ENCODE data around the gene NUP98. TPM values are rescaled to one million over a fixed set of nuclear protein-coding genes. Genes with fewer than 3 reads are reported as not detected.
"Not testable (repeated sequence)": the region's sequence is repeated elsewhere in the genome, so short reads cannot be mapped to it uniquely, and the experiment has no call there.

The NUP98 gene
- total RNA-seq, 1 donor from 2014 or later = 40.4 TPM

DNA sequence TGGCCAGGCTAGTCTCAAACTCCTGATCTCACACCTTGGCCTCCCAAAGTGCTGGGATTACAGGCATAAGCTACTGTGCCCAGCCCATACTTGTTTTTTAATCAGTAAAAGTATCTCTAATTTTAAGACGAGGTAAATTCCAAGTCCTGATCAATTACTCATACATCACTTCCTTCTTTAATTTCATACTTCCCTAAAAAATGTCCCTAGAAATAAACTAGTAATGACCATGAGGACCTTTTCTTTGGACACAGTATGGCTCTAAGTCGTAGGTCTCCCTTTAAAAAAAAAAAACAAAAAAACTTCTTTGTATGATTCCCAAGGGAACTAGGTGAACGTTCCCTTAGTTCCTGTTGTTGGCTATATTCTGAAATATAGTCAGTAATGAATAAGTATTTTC lies 29.8 kb downstream of the NUP98 start:
- DNase-seq (ENCODE audit: missing footprints) (no peak), ATAC-seq (no peak)
- intact Hi-C loops (cut with DNase I) = no loop called here

DNA sequence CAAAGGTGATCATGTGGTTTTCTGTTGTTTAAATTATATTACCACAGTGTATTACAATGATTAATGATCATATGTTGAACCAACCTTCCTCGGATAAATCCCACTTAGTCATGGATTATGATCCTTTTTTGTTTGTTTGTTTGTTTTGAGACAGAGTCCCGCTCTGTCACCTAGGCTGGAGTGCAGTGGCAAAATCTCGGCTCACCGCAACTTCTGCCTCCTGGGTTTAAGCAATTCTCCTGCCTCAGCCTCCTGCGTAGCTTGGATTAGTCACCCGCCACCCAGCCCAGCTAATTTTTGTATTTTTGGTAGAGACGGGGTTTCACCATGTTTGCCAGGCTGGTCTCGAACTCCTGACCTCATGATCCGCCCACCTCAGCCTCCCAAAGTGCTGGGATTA lies 30.5 kb downstream of the NUP98 start:
- ATAC-seq; DNase-seq (ENCODE audit: missing footprints); intact Hi-C loops (cut with DNase I): not testable (repeated sequence)

DNA sequence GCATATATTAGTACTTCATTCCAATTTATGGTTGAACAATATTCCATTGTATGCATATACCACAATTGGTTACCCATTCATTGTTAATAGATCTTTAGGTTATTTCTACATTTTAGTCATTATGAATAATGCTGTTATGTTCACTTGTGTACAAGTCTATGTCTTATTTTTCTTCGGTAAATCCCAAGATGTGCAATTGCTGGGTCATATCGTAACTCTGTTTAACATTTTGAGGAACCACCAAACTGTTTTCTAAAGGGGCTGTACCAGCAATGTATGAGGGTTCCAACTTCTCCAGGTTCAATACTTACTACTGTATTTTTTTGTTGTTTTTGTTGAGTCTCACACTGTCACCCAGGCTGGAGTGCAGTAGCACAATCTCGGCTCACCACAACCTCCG lies 33.1 kb downstream of the NUP98 start:
- intact Hi-C loops (cut with DNase I) = no loop called here
- no peak for ATAC-seq
- DNase-seq (ENCODE audit: missing footprints) = no peak

DNA sequence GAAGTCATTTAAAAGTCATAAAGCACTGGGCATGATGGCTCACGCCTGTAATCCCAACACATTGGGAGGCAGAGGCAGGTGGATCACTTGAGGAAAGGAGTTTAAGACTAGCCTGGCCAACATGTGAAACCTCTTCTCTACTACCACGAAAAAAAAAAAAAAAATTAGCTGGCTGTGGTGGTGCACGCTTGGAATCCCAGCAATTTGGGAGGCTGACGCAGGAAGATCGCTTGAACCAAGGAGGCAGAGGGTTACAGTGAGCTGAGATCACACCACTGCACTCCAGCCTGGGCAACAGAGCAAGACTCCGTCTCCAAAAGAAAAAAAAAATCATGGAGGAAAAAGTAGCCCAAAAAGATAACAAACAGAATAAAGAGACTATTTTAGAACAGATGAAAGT lies 42.2 kb downstream of the NUP98 start:
- intact Hi-C loops (cut with DNase I) = no loop called here
- DNase-seq (ENCODE audit: missing footprints) (no peak), ATAC-seq (no peak)

DNA sequence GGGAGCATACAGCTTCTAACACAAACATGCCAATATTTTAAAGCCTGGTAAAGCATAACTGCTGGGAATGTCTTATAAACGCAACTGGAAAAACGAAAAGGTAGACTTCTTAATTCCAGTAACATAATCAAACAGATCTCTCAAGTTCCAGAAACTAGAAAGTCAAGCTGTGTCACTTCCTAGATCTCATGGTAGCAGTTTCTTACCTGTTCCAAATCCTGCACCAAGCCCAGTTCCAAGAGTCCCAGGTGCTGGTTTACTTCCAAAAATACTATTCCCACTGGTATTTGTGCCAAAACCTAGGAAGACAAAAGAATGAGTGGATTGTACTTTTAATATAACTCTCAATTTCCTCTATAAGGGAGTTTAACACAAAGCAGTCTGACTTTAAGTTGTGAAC lies 44.2 kb downstream of the NUP98 start:
- ATAC-seq = no peak
- intact Hi-C loops (cut with DNase I) = no loop called here

DNA sequence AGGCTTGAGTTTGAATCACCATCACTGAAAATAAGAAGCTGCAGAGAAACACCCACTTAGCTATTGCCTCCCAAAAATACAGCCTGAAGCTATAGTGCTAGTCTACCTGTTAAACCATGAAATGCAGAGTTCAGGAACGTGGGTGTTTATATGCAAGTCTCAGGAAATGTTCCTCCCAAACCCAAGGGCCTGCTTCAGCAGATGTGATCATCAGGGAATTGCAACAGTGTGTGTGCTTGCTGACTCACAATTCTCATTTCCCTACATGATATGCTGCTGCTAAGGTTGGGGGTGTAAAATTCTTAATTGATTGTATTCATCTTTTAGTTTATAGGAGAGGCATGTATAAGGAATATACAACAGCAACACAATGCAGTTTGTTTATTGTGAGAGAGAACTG lies 49.6 kb downstream of the NUP98 start:
- ATAC-seq (no peak), DNase-seq (ENCODE audit: missing footprints) (no peak)
- intact Hi-C loops (cut with DNase I) = no loop called here

More for the DNA sequence above, 44.2 kb downstream of the NUP98 start:
- no peak for DNase-seq (ENCODE audit: missing footprints)

DNA sequence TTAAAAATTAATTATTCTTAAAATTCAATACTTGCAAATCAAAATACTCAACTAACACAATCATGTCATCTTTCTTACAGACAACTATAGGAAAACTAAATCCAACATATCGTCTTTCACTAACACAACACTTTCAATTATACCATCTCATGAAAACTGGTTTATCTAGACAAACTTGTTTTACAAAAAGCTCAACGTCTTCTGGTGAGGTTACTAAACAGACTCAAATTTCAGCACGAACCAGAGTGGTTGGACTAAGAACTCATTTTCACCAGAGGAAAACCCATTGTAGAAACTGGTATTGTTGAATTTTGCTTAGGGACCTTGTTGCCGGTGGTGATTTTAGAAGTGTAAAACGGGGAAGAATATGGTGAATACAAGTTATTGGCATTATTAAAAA lies 52.2 kb downstream of the NUP98 start:
- intact Hi-C loops (cut with DNase I) = no loop called here
- DNase-seq (ENCODE audit: missing footprints) = no peak

DNA sequence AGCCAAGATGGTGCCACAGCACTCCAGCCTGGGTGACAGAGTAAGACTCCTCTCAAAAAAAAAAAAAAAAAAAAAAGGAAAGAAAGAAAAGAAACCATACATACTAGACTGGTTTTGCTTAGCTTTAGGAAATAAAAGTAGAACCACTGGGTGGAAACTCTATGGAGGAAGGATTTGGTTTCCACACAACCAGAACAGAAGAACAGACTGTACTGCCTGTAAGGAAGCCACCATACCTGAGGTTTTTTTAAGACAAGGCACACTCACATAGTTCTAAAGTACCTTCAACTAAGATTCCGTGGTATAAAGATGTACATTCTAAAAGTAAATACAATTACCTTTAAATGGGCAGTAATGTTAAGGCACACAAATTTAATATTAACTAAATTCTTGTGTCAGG lies 58.6 kb downstream of the NUP98 start:
- DNase-seq (ENCODE audit: missing footprints) (no peak), ATAC-seq (no peak)
- intact Hi-C loops (cut with DNase I) = no loop called here

More for the DNA sequence above, 52.2 kb downstream of the NUP98 start:
- ATAC-seq = no peak

DNA sequence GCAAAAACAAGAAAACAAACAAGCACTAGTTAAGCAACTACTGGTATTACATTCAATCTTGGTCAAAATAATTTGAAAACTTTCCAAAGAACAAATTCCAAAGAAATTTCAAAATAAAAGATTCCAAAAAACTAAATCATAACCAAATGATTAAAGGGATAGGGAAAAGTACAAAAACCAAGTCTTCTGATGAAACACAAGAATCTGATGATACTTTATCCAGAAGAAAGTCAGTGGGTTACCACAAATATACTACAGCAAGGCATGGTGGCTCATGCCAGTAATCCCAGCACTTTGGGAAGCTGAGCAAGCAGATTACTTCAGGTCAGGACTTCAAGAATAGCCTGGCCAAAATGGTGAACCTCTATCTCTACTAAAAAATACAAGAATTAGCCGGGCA lies 59.1 kb downstream of the NUP98 start:
- ATAC-seq (no peak), DNase-seq (ENCODE audit: missing footprints) (no peak)
- intact Hi-C loops (cut with DNase I) = no loop called here

DNA sequence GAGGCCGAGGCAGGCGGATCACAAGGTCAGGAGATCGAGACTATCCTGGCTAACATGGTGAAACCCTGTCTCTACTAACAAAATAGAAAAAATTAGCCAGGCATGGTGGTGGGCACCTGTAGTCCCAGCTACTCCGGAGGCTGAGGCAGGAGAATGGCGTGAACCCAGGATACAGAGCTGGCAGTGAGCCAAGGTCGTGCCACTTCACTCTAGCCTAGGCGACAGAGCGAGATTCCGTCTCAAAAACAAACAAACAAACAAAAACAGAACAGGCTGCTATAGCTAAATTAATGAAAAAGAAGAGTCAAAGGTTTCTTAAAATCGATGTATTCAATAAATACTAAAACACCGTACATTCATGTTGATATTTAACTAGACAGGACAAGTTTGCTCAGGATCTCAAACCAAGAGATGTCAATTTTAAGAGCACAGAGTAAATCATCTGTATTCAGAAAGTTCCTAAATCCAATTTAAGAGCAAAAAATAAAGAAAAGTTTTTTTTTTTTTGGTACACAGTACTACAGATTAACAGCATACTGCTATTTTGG lies 59.9 kb downstream of the NUP98 start:
- intact Hi-C loops (cut with DNase I) = no loop called here
- no peak for ATAC-seq
- no peak for DNase-seq (ENCODE audit: missing footprints)

DNA sequence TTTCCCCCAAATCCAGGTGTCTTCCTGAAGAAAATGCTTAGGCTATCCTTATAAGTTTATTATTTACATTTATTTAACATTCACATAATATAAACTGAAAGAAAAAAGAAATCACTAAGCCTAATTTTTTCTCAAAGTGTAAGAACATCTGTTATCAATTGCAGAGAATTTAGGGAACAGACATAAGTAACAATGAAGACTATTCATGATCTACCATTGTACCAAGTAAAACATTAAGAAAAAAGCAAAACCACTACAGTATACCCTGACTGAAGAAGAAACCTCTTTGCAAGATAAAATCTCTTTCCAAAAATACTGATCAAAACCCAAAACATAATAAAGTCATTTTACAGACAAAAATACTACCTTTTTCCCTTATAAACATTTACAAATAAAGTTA lies 60.5 kb downstream of the NUP98 start:
- no peak for ATAC-seq
- intact Hi-C loops (cut with DNase I) = no loop called here
- DNase-seq (ENCODE audit: missing footprints) = no peak

DNA sequence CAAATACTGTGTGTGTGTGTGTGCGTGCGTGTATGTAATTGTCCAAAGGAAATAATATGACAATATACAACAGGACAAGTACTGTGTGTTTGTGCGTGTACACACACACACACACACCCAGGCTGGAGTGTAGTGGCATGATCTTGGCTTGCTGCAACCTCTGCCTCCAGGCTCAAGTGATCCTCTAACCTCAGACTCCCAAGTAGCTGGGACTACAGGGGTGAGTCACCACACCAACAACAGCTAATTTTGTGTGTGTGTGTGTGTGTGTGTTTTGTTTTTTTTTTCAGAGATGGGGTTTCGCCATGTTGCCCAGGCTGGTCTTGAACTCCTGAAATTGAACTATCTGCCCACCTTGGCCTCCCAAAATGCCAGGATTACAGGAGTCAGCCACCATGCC lies 61.5 kb downstream of the NUP98 start:
- ATAC-seq (no peak), DNase-seq (ENCODE audit: missing footprints) (no peak)
- intact Hi-C loops (cut with DNase I) = no loop called here

DNA sequence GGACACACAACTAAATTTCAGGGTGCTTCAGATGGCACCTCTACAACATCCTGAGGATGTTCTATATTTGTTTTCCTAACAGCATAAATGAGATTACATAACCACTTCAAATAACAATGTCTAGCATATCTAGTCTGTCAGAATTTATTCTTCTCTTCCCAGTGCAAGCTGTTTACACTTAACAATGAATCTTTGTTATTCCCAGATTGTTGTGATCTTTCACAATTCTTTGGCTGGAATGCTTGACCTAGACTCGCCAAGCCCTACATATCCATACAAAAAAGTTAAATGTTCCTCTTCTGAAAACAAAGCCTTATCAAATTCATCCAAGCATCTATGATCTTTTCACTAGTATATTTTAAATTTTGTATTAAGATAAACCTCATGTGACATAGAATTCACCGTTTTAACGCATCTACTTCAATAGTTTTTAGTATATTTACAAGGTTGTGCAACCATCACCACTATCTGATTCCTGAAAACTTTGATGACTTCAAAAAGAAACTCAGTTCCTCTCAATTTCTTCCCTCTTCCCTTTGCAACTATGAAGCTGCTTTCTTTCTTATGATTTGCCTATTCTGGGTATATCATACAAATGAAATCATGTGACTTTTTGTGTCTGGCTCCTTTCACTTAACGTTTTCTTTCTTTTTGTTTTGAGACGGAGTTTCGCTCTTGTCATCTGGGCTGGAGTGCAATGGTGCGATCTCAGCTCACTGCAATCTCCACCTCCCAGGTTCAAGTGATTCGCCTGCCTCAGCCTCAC lies 64.5 kb downstream of the NUP98 start:
- ATAC-seq (no peak), DNase-seq (ENCODE audit: missing footprints) (no peak)
- intact Hi-C loops (cut with DNase I) = no loop called here

DNA sequence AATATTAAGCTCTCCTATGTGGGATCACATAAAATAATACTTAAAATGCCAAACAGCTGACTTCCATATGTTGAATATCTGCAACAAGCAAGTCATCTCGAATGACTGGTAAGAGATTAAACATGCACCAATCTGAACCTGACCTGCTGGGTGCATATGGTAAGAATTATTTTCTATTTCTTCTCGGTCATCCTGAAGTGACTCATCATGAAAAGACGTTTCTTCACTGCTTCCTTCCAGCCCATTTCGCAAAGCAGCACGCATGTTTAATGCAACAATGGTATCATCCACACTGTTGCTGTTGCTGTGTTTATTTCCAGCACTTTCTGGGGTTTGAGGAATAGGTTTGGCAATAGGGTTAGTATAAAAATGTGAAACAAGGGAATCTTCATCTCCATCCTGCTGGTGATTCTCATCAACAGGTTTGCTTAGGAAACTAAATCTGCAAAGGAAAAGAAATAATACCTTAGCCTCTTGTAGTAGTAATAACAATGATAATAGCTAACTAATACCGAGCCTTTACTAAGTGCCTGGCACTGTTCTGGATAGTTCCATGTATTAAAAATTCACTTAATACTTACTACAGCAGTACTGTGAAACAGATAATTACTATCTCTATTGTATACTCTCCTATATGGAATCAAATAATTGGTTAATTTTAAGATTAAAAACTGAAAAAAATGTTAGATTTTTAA lies 74.2 kb downstream of the NUP98 start:
- intact Hi-C loops (cut with DNase I) = no loop called here
- ATAC-seq (no peak), DNase-seq (ENCODE audit: missing footprints) (no peak)

DNA sequence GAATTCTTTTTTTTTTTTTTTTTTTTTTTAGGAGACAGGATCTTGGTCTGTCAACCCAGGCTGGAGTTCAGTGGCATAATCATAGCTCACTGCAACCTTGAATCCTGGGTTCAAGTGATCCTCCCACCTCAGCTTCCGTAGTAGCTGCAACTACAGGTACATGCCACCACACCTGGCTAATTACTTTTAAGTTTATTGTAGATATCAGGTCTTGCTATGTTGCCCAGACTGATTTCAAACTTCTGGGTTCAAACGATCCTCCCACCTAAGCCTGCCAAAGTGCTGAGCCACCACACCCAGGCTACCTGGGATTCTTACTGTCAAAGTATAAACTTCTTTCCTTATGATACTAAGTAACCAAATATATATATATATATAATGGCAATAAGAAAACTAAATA lies 75.3 kb downstream of the NUP98 start:
- intact Hi-C loops (cut with DNase I) = no loop called here
- ATAC-seq (no peak), DNase-seq (ENCODE audit: missing footprints) (no peak)

DNA sequence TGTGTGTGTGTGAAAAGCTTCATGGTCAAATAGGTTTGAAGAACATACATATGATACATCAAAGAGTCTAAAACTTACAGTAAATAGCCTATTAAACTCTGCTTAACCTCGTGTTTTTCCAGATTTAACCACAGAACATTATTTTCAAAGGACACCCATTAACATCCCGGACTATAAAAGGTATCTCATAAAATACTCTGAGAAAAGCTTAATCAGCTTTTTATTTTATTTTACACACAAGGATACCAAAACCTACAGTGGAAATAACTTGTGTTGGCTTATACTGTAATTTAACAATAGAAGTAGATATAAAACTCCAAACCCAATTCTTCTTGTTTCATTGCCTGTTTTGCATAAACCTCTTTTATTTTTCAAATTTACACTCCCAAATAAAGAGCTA lies 76.4 kb downstream of the NUP98 start:
- ATAC-seq (no peak), DNase-seq (ENCODE audit: missing footprints) (no peak)
- intact Hi-C loops (cut with DNase I) = no loop called here

DNA sequence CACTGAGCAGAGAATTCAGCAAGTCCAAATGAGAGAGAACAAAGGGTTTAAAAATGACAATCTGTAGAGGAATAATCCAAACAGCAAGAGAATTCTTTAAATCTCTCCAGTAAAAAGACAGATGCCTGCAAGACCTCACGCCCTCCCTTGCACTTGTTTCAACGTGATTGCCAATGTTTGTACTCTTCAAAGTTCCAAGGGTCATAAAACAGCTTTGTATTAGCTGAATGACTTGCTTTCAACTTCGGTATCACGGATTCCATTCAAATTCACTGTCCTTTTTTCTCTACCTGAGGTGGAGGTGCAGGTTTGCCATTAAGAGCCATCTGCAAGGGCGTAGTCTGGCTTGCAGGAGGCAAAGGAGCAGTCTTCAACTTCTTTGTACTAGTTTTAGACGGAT lies 85.1 kb downstream of the NUP98 start:
- intact Hi-C loops (cut with DNase I) = no loop called here
- DNase-seq (ENCODE audit: missing footprints) = no peak
- ATAC-seq = no peak

DNA sequence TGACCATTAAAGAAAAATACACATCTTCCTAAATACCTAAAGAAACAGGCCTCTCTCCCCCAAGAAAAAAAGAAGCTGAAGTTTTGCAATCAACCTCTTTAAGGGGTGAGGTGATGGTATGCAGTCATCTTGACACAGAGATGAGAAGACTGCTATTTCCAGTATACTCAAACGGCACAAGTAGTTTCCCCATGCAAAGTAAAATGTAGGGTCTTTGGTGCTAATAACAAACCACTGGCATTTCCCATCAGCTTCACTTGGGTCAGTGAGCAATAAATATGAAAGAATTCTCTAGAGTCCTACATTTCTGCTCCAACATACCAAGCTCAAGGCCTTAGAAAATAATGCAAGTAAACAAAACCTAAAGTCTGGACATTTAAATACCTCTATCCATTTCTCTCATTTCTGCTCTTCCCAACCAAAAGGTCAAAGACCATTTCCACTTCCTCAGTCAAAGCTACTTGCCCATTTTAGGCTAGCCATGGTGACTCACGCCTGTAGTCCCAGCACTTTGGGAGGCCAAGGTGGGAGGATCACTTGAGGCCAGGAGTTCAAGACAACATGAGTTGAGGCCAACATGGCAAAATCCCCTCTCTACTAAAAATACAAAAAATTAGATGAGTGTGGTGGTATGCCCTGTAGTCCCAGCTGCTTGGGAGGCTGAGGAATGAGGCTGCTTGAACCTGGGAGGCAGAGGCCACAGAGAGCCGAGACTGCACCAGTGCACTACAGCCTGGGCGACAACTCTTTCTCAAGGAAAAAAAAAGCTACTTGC lies 86.7 kb downstream of the NUP98 start:
- intact Hi-C loops (cut with DNase I) = no loop called here
- DNase-seq (ENCODE audit: missing footprints) = no peak
- no peak for ATAC-seq

DNA sequence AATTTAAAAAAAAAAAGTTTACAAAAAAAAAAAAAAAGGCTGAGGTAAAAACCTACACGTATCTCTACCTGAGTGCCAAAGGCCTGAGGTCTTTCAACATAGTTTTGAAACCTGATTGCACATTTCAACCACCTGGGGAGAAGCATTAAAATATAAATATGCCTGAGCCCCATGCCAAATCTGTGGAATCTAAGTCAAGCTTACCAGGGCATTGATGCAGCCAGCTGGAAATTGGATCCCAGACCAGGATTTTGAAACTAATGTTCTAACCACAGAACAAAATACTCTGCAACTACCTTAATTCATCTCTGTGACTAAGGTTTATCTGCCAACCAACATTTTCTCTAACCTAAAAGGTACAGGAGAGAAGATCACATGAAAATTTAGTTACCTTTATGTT lies 87.4 kb downstream of the NUP98 start:
- intact Hi-C loops (cut with DNase I) = no loop called here
- no peak for ATAC-seq
- no peak for DNase-seq (ENCODE audit: missing footprints)

DNA sequence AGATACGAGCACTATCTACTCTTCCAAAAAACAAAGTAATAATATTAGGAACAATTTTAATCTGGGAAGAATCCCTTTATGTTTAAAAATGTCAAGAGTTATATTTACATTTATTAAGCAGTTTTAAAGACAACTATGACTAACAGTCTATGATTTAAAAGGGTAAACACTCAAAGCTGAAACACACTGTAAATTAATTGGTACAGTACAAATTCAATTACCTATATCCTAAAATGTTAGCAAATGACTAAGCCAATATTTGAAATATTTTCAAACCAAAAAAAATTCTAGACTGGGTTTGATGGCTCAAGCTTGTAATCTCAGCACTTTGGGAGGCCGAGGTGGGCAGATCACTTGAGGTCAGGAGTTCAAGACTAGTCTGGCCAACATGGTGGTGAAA lies 90.2 kb downstream of the NUP98 start:
- ATAC-seq = no peak
- DNase-seq (ENCODE audit: missing footprints) = no peak
- intact Hi-C loops (cut with DNase I) = no loop called here

Measured in Right ventricle myocardium inferior (tissue), 1 donor.